H9 (cell line): ENCODE results near the gene SLC9A6. TPM values are rescaled to one million over a fixed set of nuclear protein-coding genes. Genes with fewer than 3 reads are reported as not detected.

Experiments
- DNase-seq: peaks from one replicate; pipeline ENCODE4 v3.0.0-alpha.2; 2017
- H2AFZ ChIP-seq: one replicate; pipeline ENCODE4 v1.6.1; 2013; ENCODE audit warnings: mild to moderate bottlenecking, low read length, control low read depth, moderate library complexity
- H2AK5ac ChIP-seq: 2 replicates; pipeline ENCODE4 v1.6.1; 2013; ENCODE audit warnings: low read length, control low read depth, mixed read lengths; ENCODE audit not compliant: insufficient read length
- H2BK120ac ChIP-seq: one replicate; pipeline ENCODE4 v1.6.1; 2013; ENCODE audit warnings: low read depth, mild to moderate bottlenecking, low read length, control low read depth, inconsistent platforms; ENCODE audit not compliant: poor library complexity, severe bottlenecking
- H2BK12ac ChIP-seq: 2 replicates; pipeline ENCODE4 v1.6.1; 2013; ENCODE audit warnings: low read length, control low read depth, mixed read lengths, low read depth; ENCODE audit not compliant: insufficient read length
- H2BK15ac ChIP-seq: 2 replicates; pipeline ENCODE4 v1.6.1; 2013; ENCODE audit warnings: low read depth, low read length, control low read depth
- H2BK20ac ChIP-seq: one replicate; pipeline ENCODE4 v1.6.1; 2013; ENCODE audit warnings: low read depth, mild to moderate bottlenecking, low read length, control low read depth, inconsistent platforms; ENCODE audit not compliant: poor library complexity, severe bottlenecking
- H2BK5ac ChIP-seq: 2 replicates; pipeline ENCODE4 v1.6.1; 2013; ENCODE audit warnings: low read length, control low read depth, mixed read lengths; ENCODE audit not compliant: insufficient read length
- H3K14ac ChIP-seq: 2 replicates; pipeline ENCODE4 v1.6.1; 2013; ENCODE audit warnings: low read length, control low read depth; ENCODE audit not compliant: insufficient read depth
- H3K18ac ChIP-seq: 2 replicates; pipeline ENCODE4 v1.6.1; 2013; ENCODE audit warnings: low read depth, mild to moderate bottlenecking, mixed read lengths, low read length, control low read depth; ENCODE audit not compliant: insufficient read length
- H3K23ac ChIP-seq: 2 replicates; pipeline ENCODE4 v1.6.1; 2013; ENCODE audit warnings: low read length, control low read depth, mixed read lengths, low read depth; ENCODE audit not compliant: insufficient read length
- H3K23me2 ChIP-seq: 2 replicates; pipeline ENCODE4 v1.6.1; 2013; ENCODE audit warnings: low read depth, mild to moderate bottlenecking, mixed read lengths, low read length, control low read depth; ENCODE audit not compliant: insufficient read length, poor library complexity, severe bottlenecking
- H3K27ac ChIP-seq: 2 replicates; pipeline ENCODE4 v1.5.1; 2013; ENCODE audit warnings: low read length, control low read depth, mixed read lengths, low read depth; ENCODE audit not compliant: insufficient read length
- H3K27me3 ChIP-seq: 2 replicates; pipeline ENCODE4 v1.6.1; 2013; ENCODE audit warnings: low read length, control low read depth, inconsistent platforms; ENCODE audit not compliant: insufficient read depth
- H3K4ac ChIP-seq: 2 replicates; pipeline ENCODE4 v1.6.1; 2013; ENCODE audit warnings: low read depth, mild to moderate bottlenecking, control low read depth, inconsistent platforms, low read length, moderate library complexity
- H3K4me1 ChIP-seq: 2 replicates; pipeline ENCODE4 v1.6.1; 2013; ENCODE audit warnings: low read length, control low read depth, inconsistent platforms; ENCODE audit not compliant: insufficient read depth
- H3K4me2 ChIP-seq: 2 replicates; pipeline ENCODE4 v1.6.1; 2013; ENCODE audit warnings: low read length, control low read depth, mixed read lengths; ENCODE audit not compliant: insufficient read length, insufficient read depth
- H3K56ac ChIP-seq: 2 replicates; pipeline ENCODE4 v1.6.1; 2013; ENCODE audit warnings: low read depth, mild to moderate bottlenecking, mixed read lengths, low read length, control low read depth; ENCODE audit not compliant: insufficient read length
- H3K79me1 ChIP-seq: 2 replicates; pipeline ENCODE4 v1.6.1; 2013; ENCODE audit warnings: low read depth, mild to moderate bottlenecking, moderate library complexity, low read length, control low read depth, inconsistent platforms; ENCODE audit not compliant: insufficient read depth, poor library complexity, severe bottlenecking
- H3K79me2 ChIP-seq: 2 replicates; pipeline ENCODE4 v1.6.1; 2013; ENCODE audit warnings: low read length, control low read depth, inconsistent platforms; ENCODE audit not compliant: insufficient read depth
- H3K9ac ChIP-seq: 2 replicates; pipeline ENCODE4 v1.6.1; 2013; ENCODE audit warnings: low read length, control low read depth, mixed read lengths; ENCODE audit not compliant: insufficient read length; ENCODE audit errors: extremely low read depth
- H3K9me3 ChIP-seq: one replicate; pipeline ENCODE4 v1.6.1; 2013; ENCODE audit warnings: low read depth, low read length, inconsistent platforms; ENCODE audit not compliant: control insufficient read depth
- H3T11ph ChIP-seq: one replicate; pipeline ENCODE4 v1.6.1; 2013; ENCODE audit warnings: mild to moderate bottlenecking, low read length, control low read depth, inconsistent platforms
- H4K20me1 ChIP-seq: one replicate; pipeline ENCODE4 v1.6.1; 2013; ENCODE audit not compliant: control insufficient read depth, insufficient read length, insufficient read depth
- H4K5ac ChIP-seq: 2 replicates; pipeline ENCODE4 v1.6.1; 2013; ENCODE audit warnings: low read depth, mild to moderate bottlenecking, mixed read lengths, low read length, control low read depth; ENCODE audit not compliant: insufficient read length
- H4K8ac ChIP-seq: replicated peaks from 2 replicates; pipeline ENCODE4 v1.6.1; 2013; ENCODE audit warnings: low read length, control low read depth, mixed read lengths, low read depth; ENCODE audit not compliant: insufficient read length
- H4K91ac ChIP-seq: 2 replicates; pipeline ENCODE4 v1.6.1; 2013; ENCODE audit warnings: low read depth, mild to moderate bottlenecking, moderate library complexity, mixed read lengths, low read length, control low read depth; ENCODE audit not compliant: insufficient read length
- H3K27ac Mint-ChIP-seq, 3 experiments: 2 replicates in 2 of 3; 3 replicates in 1 of 3; pipeline ENCODE4 v1.8.0; 2020 to 2021; ENCODE audit warnings: mixed read lengths in 3 of 3, mild to moderate bottlenecking in 1 of 3, moderate library complexity in 1 of 3
- H3K27me3 Mint-ChIP-seq: 2 replicates; pipeline ENCODE4 v1.8.0; 2021; ENCODE audit warnings: low read depth, mild to moderate bottlenecking, moderate library complexity, mixed read lengths
- H3K36me3 Mint-ChIP-seq, 3 experiments: 2 replicates in 2 of 3; 3 replicates in 1 of 3; pipeline ENCODE4 v1.8.0; 2020 to 2021; ENCODE audit warnings: low read depth in 3 of 3, mixed read lengths in 3 of 3; ENCODE audit not compliant: insufficient read depth in 1 of 3
- H3K4me1 Mint-ChIP-seq, 2 experiments: 2 replicates each; pipeline ENCODE4 v1.8.0; 2020; ENCODE audit warnings: mixed read lengths in 2 of 2
- H3K4me3 Mint-ChIP-seq, 2 experiments: 2 replicates in 1 of 2; 3 replicates in 1 of 2; pipeline ENCODE4 v1.8.0; 2020 to 2021; ENCODE audit warnings: mild to moderate bottlenecking in 2 of 2, mixed read lengths in 2 of 2, moderate library complexity in 1 of 2
- H3K9me3 Mint-ChIP-seq, 2 experiments: 2 replicates in 1 of 2; 3 replicates in 1 of 2; pipeline ENCODE4 v1.8.0; 2020; ENCODE audit warnings: mild to moderate bottlenecking in 2 of 2, mixed read lengths in 2 of 2, moderate library complexity in 1 of 2
- CTCF ChIP-seq: fragments of 200-600 bp; sonication (generic); conservative IDR thresholded peaks from 3 replicates; pipeline ENCODE4 v1.8.0; 2021; ENCODE audit warnings: antibody characterized with exemption, mild to moderate bottlenecking
- WGBS: extraction: QIAGEN DNeasy Blood & Tissue Kit; methylation state at CpG from one replicate; pipeline ENCODE4 v1.1.7; 2013; ENCODE audit warnings: missing lambda C conversion rate, low lambda C conversion rate, mixed read lengths; ENCODE audit not compliant: insufficient read length; ENCODE audit errors: extremely low coverage; 5-methylcytosine and 5-hydroxymethylcytosine counted together
- total RNA-seq: library from RNA; stranded (reverse); gene quantifications from 2 replicates; pipeline ENCODE4 v1.2.1, GENCODE V29; 2021

Gene SLC9A6
- total RNA-seq, 1 experiment from 2014 or later = 12.3 TPM

- Histone ChIP-seq H3K9ac (peak overlapping the region; percentile 60), H3K27me3 (no peaks in the 10 kb centered on the region), H3K4me2 (peak overlapping the region; percentile 84), H2AFZ (no peak overlapping the region), H4K20me1 (no peaks in the 10 kb centered on the region), H3T11ph (no peak overlapping the region), H2BK120ac (no peak overlapping the region), H3K23ac (no peak overlapping the region), H2AK5ac (no peak overlapping the region), H2BK12ac (no peak overlapping the region), H3K79me2 (peaks cover 9% of the 10 kb centered on the region; the same call in 1 of the 2 replicates), H4K8ac (no peak overlapping the region), H3K18ac (no peak overlapping the region), H2BK5ac (no peak overlapping the region), H3K4me1 (no peaks in the 10 kb centered on the region), H3K4ac (no peak overlapping the region), H3K56ac (no peak overlapping the region), H2BK15ac (no peak overlapping the region), H3K27ac (no peak overlapping the region), H3K79me1 (no peaks in the 10 kb centered on the region), H4K91ac (no peak overlapping the region), H3K9me3 (peaks cover 13% of the 10 kb centered on the region), H3K23me2 (peaks cover 5% of the 10 kb centered on the region), H3K14ac (peak overlapping the region; percentile 70; the same call in 1 of the 2 replicates), H4K5ac (no peak overlapping the region), H2BK20ac (no peak overlapping the region)
- WGBS = no CpG with 5 or more reads among the region's 10 CpGs
- Mint-ChIP-seq H3K27ac (peak overlapping the region; percentile 99 to 100 (median 99); a peak in 6 of 7 replicates), H3K4me1 (peaks cover 14 to 15% of the 10 kb centered on the region in 2 experiments; a peak in 3 of 4 replicates), H3K36me3 (peaks cover 0 to 20% (median 0%) of the 10 kb centered on the region in 3 experiments; a peak in 3 of 7 replicates), H3K27me3 (no peaks in the 10 kb centered on the region), H3K9me3 (peaks cover 57% of the 10 kb centered on the region in 2 experiments), H3K4me3 (peak overlapping the region; percentile 89 to 90)
- no peak for DNase-seq
- no peak for TF ChIP-seq CTCF
Observed at GRCh38 chrX:135973025-135973547, 12.1 kb upstream of the SLC9A6 start.
